ENCODE measurements around the gene GSE1. TPM values are rescaled to one million over a fixed set of nuclear protein-coding genes. Genes with fewer than 3 reads are reported as not detected.

Gene GSE1
- total RNA-seq, 1 experiment from 2014 or later: 38.4 TPM

DNA sequence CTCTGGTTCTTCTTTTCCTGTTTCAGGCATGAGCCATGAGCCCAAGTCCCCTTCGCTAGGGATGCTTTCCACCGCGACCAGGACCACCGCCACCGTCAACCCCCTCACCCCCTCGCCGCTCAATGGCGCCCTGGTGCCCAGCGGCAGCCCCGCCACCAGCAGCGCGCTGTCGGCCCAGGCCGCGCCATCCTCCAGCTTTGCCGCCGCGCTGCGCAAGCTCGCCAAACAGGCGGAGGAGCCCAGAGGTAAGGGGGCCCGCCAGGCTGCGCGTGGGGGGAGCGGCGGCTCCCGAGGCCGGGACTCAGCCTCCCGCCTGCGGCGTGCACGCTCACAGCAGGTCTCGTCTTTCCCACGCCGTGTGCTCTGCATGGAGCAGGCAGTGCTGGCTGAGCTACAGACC is 20.8 kb downstream of the GSE1 start:
- Histone ChIP-seq H3K4me3 (ENCODE audit: low read length) (no peak overlapping the region), H3K27ac (ENCODE audit: low read length) (no peak overlapping the region), H3K9me2 (replicated peaks; ENCODE audit: low read length) (no peaks in the 10 kb centered on the region), H3K27me3 (ENCODE audit: low read length) (no peaks in the 10 kb centered on the region), H3K9ac (ENCODE audit: low read length) (no peak overlapping the region), H4K20me1 (ENCODE audit: low read length) (no peaks in the 10 kb centered on the region; the same call in 1 of the 2 replicates), H2AFZ (ENCODE audit: low read length) (no peak overlapping the region), H3K4me1 (ENCODE audit: insufficient read depth, low read length) (no peaks in the 10 kb centered on the region), H3K36me3 (ENCODE audit: low read depth, low read length) (peaks cover 9% of the 10 kb centered on the region; the same call in 1 of the 2 replicates), H3K9me3 (ENCODE audit: low read length) (no peaks in the 10 kb centered on the region), H3K4me2 (ENCODE audit: low read length) (no peak overlapping the region), H3K79me2 (ENCODE audit: low read length) (peaks cover 72% of the 10 kb centered on the region), H3F3A (ENCODE audit: low read length, unreplicated experiment) (no peaks in the 10 kb centered on the region)
- CTCF ChIA-PET: no interaction called here
- intact Hi-C loops (cut with micrococcal nuclease): no loop called here
- BruUV-seq (replicated peaks): no TSS peak
- no peak for TF ChIP-seq EZH2 (IDR thresholded peaks at IDR 0.05; ENCODE audit: low read length, unreplicated experiment)
- TF ChIP-seq, protein P1, sequence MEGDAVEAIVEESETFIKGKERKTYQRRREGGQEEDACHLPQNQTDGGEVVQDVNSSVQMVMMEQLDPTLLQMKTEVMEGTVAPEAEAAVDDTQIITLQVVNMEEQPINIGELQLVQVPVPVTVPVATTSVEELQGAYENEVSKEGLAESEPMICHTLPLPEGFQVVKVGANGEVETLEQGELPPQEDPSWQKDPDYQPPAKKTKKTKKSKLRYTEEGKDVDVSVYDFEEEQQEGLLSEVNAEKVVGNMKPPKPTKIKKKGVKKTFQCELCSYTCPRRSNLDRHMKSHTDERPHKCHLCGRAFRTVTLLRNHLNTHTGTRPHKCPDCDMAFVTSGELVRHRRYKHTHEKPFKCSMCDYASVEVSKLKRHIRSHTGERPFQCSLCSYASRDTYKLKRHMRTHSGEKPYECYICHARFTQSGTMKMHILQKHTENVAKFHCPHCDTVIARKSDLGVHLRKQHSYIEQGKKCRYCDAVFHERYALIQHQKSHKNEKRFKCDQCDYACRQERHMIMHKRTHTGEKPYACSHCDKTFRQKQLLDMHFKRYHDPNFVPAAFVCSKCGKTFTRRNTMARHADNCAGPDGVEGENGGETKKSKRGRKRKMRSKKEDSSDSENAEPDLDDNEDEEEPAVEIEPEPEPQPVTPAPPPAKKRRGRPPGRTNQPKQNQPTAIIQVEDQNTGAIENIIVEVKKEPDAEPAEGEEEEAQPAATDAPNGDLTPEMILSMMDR (conservative IDR thresholded peaks at IDR 0.05; ENCODE audit: low read depth, low read length): no peak
- no peak for TF ChIP-seq EZH2phosphoT487 (IDR thresholded peaks at IDR 0.05; ENCODE audit: borderline replicate concordance, low read length)
- POLR2A ChIA-PET (ENCODE audit: unreplicated experiment): no interaction called here
- DNase-seq (no peak), ATAC-seq (no peak)

DNA sequence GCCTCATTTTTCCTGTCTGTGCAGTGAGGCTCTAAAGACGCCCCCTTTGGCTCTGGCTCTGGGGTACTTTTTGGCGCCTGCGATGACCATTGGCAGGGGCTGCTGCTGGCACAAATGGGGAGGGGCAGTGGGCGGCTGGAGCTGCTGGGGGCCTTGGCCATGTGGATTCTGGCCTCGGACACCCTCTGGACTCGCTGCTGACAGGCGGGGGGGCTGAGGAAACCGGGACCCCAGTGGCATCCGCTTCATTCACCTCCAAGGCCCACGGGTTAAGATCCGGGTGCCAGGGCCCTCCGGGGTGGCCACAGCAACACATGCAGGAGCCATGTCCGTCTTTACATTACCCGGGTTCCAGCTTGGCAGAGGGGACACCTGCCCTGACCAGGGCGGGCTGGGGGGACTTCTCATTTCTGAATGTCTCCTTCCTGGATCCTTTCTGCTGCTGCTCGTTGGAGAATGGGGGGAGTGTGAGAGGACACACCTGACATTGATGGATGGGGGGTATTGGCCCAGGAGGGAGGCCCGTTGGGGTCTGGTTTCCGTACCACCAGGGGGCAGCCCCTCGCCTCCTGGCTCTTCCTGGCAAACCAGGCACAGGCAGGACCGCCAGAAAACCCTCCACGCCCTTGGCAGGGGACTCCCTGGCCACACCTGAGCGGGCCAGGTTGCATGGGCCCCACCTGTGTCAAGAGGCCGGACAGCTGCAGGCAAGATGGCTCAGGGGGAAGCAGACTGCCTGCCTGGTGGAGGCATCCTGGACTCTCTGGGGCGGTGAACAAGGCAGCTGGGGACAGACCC is 21.8 kb downstream of the GSE1 start:
- Histone ChIP-seq H3F3A (ENCODE audit: low read length, unreplicated experiment) (no peaks in the 10 kb centered on the region), H3K27ac (ENCODE audit: low read length) (no peak overlapping the region)

More for the DNA sequence above, 21.8 kb downstream of the GSE1 start:
- no peak for ATAC-seq
- Histone ChIP-seq H3K4me1 (ENCODE audit: insufficient read depth, low read length) (no peaks in the 10 kb centered on the region), H3K27me3 (ENCODE audit: low read length) (no peaks in the 10 kb centered on the region), H3K4me3 (ENCODE audit: low read length) (no peak overlapping the region), H3K79me2 (ENCODE audit: low read length) (peaks cover 68% of the 10 kb centered on the region), H2AFZ (ENCODE audit: low read length) (no peak overlapping the region), H3K36me3 (ENCODE audit: low read depth, low read length) (no peaks in the 10 kb centered on the region), H3K4me2 (ENCODE audit: low read length) (no peak overlapping the region), H3K9ac (ENCODE audit: low read length) (no peak overlapping the region), H3K9me3 (ENCODE audit: low read length) (no peaks in the 10 kb centered on the region), H4K20me1 (ENCODE audit: low read length) (no peaks in the 10 kb centered on the region; the same call in 1 of the 2 replicates), H3K9me2 (replicated peaks; ENCODE audit: low read length) (no peaks in the 10 kb centered on the region)
- DNase-seq: no peak
- CTCF ChIA-PET: no interaction called here
- POLR2A ChIA-PET (ENCODE audit: unreplicated experiment): no interaction called here
- TF ChIP-seq, protein P1 (conservative IDR thresholded peaks at IDR 0.05; ENCODE audit: low read depth, low read length): 0 out of 2 replicates have a peak, but pooled peaks have one; percentile 22
- TF ChIP-seq EZH2 (IDR thresholded peaks at IDR 0.05; ENCODE audit: low read length, unreplicated experiment) (no peak), EZH2phosphoT487 (IDR thresholded peaks at IDR 0.05; ENCODE audit: borderline replicate concordance, low read length) (no peak)
- intact Hi-C loops (cut with micrococcal nuclease): no loop called here
- BruUV-seq (replicated peaks): no TSS peak

Measured in PC-3 (cell line).